Fibroblast of pulmonary artery (primary cell): Measurements from ENCODE around the gene FAM161A.
A peak's percentile ranks its signal among the peaks of the same experiment; 100 is the strongest.
"Not testable (repeated sequence)": the region's sequence is repeated elsewhere in the genome, so short reads cannot be mapped to it uniquely, and the experiment has no call there.

Experiments used
- DNase-seq: peaks from one replicate; pipeline ENCODE4 v3.0.0-alpha.2; 2010; ENCODE audit warnings: low read depth
- H3K4me3 ChIP-seq: replicated peaks from 2 replicates; pipeline ENCODE4 v1.5.1; 2011; ENCODE audit warnings: low read depth, mild to moderate bottlenecking, control low read depth, low read length, moderate library complexity
- TF ChIP-seq, protein P1 (sequence below): IDR thresholded peaks from 2 replicates; pipeline ENCODE4 v1.5.1; 2011; ENCODE audit warnings: mild to moderate bottlenecking, control low read depth, low read length, inconsistent platforms; ENCODE audit errors: missing control alignments

The FAM161A gene

DNA sequence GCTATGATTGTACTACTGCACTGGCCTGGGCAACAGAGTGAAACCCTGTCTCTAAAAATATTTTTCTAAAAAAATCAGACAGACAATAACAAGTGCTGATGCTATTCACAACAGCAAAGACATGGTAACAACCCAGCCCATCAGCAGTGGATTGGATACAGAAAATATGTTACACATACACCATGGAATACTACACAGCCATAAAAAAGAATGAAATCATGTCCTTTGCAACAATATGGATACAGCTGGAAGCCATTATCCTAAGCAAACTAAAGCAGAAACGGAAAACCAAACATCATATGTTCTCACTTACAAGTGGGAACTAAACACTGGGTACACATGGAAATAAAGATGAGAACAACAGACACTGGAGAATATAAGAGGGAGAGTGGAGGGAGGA is 19.9 kb downstream of the FAM161A start:
- TF ChIP-seq, protein P1, sequence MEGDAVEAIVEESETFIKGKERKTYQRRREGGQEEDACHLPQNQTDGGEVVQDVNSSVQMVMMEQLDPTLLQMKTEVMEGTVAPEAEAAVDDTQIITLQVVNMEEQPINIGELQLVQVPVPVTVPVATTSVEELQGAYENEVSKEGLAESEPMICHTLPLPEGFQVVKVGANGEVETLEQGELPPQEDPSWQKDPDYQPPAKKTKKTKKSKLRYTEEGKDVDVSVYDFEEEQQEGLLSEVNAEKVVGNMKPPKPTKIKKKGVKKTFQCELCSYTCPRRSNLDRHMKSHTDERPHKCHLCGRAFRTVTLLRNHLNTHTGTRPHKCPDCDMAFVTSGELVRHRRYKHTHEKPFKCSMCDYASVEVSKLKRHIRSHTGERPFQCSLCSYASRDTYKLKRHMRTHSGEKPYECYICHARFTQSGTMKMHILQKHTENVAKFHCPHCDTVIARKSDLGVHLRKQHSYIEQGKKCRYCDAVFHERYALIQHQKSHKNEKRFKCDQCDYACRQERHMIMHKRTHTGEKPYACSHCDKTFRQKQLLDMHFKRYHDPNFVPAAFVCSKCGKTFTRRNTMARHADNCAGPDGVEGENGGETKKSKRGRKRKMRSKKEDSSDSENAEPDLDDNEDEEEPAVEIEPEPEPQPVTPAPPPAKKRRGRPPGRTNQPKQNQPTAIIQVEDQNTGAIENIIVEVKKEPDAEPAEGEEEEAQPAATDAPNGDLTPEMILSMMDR: no peak
- no peak for DNase-seq
- H3K4me3 ChIP-seq: no peak overlapping the region

DNA sequence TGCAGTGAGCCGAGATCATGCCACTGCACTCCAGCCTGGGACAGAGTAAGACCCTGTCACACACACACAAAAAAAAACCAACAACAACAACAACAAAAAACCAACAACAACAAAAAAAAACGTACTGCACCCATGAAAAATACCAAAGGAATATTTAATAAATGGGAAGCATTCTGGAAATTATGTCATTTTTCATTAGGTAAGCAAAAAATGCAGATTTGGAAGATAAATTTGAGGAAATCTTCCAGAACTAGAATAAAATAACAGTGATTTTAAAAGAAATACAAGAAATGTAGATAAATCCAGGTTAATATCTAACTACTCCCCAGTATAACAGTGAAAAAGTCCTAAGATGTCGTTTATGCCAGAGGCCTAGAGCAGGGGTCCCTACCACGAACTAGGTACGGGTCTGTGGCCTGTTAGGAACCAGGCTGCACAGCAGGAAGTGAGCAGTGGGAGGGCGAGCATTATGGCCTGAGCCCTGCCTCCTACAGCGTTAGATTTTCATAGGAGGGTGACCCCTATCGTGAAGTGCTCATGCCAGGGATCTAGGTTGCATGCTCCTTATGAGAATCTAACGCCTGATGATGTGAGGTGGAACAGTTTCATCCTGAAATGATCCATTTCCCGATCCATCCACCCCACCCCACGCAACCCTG is 21.5 kb downstream of the FAM161A start:
- TF ChIP-seq, protein P1: no peak
- DNase-seq: no peak
- H3K4me3 ChIP-seq: no peak overlapping the region

DNA sequence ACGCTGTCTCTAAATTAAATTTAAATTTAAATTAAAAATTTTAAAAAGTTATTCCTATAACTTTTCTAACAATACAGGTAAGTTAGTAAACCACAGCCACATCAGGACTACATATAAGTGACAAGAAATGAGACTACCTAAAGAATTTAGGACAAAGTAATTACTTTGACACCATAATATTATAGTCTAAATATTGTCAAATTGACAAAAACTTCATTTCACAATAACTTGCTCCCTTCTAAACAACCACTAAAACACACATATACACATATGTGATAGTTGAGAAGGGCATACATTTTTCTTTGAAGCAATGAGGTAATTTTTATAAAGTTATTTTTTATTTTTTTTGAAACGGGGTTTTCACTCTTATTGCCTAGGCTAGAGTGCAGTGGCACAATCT is 31.6 kb downstream of the FAM161A start:
- no peak overlapping the region for H3K4me3 ChIP-seq
- TF ChIP-seq, protein P1: no peak
- no peak for DNase-seq

DNA sequence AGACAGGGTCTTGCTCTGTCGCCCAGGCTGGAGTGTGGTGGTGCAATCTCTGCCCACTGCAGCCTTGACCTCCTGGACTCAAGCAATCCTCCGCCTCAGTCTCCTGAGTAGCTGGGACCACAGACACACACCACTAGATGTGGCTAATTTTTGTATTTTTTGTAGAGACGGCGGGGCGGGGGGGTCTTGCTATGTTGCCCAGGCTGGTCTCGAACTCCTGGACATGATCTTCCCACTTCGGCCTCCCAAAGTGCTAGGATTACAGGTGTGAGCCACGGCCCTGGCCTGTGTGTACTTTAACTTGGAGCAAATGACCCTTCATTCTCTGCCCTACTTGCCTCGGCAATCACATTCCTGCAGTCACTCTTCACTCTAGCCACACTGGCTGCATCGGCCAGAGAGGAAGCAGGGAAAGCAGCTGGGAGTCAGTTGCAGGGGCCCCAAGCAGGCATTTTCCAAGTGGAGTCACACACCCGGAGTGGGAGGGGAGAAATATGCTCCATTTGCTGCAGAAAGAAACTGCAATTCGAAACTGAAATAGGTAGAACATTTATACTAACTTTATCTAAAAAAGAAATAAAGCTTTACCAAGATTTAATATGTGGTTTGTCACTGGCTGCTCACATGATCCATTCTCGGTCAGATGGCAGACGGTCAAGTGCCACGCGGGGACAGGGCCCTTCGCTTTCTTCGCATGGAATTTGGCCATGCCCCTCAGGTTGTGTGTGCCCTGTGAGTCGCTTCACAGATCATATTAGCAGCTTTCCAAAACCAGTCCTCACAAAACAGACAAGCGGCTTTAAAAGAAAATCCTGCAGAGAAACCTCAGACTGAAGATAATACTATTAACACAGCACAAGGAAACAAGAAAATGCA is 37.1 kb downstream of the FAM161A start:
- no peak overlapping the region for H3K4me3 ChIP-seq
- DNase-seq: no peak

DNA sequence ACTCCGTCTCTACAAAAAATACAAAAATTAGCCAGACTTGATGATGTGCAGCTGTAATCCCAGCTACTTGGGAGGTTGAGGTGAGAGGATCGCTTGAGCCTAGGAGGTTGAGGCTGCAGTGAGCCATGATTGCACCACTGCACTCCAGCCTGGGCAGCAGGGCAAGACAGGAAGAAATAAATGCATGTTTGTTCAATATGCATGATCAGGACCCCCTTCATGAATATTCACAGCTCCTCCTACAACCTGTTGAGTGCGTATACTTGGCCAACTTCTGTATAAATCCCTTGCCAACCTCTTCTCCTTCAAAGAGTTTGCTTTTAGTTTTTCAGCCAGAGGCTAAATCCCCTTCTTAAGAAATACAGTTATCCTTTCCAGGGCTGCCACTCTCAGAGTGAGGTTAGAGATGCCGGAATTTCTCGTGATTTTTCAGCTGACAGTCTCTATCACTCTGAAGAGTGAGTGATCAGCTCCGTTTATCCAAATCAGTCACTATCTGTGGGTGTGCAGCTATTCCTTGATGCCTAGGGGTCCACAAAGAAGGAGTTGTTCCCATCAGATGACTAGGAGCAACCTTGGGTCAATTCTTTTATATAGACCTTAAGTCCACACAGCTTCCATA is 39.2 kb downstream of the FAM161A start:
- no peak for DNase-seq
- TF ChIP-seq, protein P1: no peak
- H3K4me3 ChIP-seq: no peak overlapping the region

More for the DNA sequence above, 37.1 kb downstream of the FAM161A start:
- TF ChIP-seq, protein P1: no peak

DNA sequence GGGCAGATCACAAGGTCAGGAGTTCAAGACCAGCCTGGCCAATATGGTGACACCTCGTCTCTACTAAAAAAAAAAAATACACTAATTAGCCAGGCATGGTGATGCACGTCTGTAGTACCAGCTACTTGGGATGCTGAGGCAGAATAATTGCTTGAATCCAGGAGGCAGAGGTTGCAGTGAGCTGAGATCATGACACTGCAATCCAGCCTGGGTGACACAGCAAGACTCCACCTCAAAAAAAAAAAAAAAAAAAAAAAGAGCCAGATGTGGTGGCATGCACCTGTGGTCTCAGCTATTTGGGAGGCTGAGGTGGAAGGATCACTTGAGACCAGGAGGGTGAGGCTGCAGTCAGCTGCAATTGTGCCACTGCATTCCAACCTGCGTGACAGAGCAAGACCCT is 40.5 kb downstream of the FAM161A start:
- H3K4me3 ChIP-seq, DNase-seq: not testable (repeated sequence)

DNA sequence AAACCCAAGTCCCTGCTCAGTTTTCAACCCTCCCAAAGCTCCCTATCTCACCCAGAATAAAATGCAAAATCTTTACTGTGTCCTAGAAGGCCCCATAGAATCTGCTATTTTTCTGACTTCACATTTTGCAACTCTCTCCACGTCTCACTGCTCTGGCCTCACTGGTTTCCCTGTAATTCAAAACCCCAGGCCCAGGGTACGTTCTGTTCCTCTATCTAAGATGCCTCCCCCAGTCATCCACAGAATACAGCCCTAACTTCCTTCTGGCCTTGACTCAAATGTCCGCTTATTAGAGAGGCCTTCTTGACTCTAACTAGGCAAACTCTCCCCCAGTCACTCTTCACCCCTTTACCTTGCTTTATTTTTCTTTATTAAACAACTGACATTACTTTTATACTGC is 42.0 kb downstream of the FAM161A start:
- peak; percentile 8 for DNase-seq
- TF ChIP-seq, protein P1: no peak
- no peak overlapping the region for H3K4me3 ChIP-seq

DNA sequence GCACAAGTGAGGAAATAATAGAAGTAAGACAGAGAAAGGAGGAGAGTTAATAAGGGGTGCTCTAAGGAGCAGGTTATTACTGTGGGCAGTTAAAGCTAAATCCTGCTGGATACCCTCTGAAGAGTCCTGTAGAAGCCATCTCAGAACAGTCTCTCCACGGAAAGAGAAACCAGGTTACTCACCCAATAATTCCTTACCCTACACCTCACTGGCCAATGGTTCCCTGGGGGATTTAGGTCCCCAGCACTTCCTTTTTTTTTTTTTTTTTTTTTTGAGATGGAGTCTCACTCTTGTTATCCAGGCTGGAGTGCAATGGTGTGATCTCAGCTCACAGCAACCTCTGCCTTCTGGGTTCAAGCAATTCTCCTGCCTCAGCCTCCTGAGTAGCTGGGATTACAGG is 43.7 kb downstream of the FAM161A start:
- not testable (repeated sequence) for DNase-seq, H3K4me3 ChIP-seq

DNA sequence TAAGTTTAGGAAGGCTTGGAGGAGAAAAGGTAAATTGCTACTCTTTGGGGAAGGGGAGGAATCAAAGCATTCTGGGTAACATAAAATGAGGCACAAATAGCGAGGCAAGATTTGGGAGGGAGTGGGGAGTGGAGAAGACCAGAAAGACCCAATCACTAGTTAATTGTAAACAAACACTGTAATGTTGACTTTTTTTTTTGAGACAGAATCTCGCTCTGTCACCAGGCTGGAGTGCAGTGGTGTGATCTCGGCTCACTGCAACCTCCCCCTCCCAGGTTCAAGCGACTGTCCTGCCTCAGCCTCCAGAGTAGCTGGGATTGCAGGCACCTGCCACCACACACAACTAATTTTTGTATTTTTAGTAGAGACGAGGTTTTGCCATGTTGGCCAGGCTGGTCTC is 45.2 kb downstream of the FAM161A start:
- not testable (repeated sequence) for H3K4me3 ChIP-seq, DNase-seq
